Neural cell (in vitro differentiated cells): ENCODE measurements around the gene ATP6V1F. TPM values are rescaled to one million over a fixed set of nuclear protein-coding genes. Genes with fewer than 3 reads are reported as not detected.

ENCODE experiments used
- H2AFZ ChIP-seq: fragments of 200-600, 300-800 bp; sonication (generic), shearing (Covaris generic); 2 replicates; pipeline ENCODE4 v1.6.0; 2014; ENCODE audit warnings: low read depth, mild to moderate bottlenecking, antibody characterized with exemption, low read length, moderate library complexity
- H3F3A ChIP-seq: fragments of 200-600 bp; shearing (Covaris generic); 2 replicates; pipeline ENCODE4 v1.6.1; 2016; ENCODE audit warnings: mild to moderate bottlenecking, moderate library complexity, mixed read lengths, antibody characterized with exemption, low read length; ENCODE audit not compliant: insufficient read depth, poor library complexity, severe bottlenecking
- H3K27ac ChIP-seq: fragments of 200-600, 300-800 bp; sonication (generic), shearing (Covaris generic); 2 replicates; pipeline ENCODE4 v1.5.1; 2014; ENCODE audit warnings: mild to moderate bottlenecking, low read length, moderate library complexity
- H3K27me3 ChIP-seq: fragments of 300-800, 200-600 bp; sonication (generic), shearing (Covaris generic); 2 replicates; pipeline ENCODE4 v1.6.0; 2014; ENCODE audit warnings: mild to moderate bottlenecking, low read depth, low read length, moderate library complexity; ENCODE audit not compliant: insufficient read depth
- H3K36me3 ChIP-seq: fragments of 300-800, 200-600 bp; sonication (generic), shearing (Covaris generic); 2 replicates; pipeline ENCODE4 v1.5.1; 2014; ENCODE audit warnings: mild to moderate bottlenecking, antibody characterized with exemption, low read length, moderate library complexity; ENCODE audit not compliant: insufficient read depth
- H3K4me2 ChIP-seq: fragments of 300-800, 200-600 bp; sonication (generic), shearing (Covaris generic); 2 replicates; pipeline ENCODE4 v1.6.0; 2014; ENCODE audit warnings: mild to moderate bottlenecking, low read length
- H3K4me3 ChIP-seq: fragments of 300-800, 200-600 bp; sonication (generic), shearing (Covaris generic); 2 replicates; pipeline ENCODE4 v1.5.1; 2014; ENCODE audit warnings: mild to moderate bottlenecking, low read length, moderate library complexity
- H3K79me2 ChIP-seq: fragments of 200-600 bp; shearing (Covaris generic); replicated peaks from 2 replicates; pipeline ENCODE4 v1.6.0; 2014; ENCODE audit warnings: mild to moderate bottlenecking, low read length, moderate library complexity; ENCODE audit not compliant: insufficient read depth
- H3K9ac ChIP-seq: fragments of 300-800, 200-600 bp; sonication (generic), shearing (Covaris generic); 2 replicates; pipeline ENCODE4 v1.6.1; 2016; ENCODE audit warnings: mild to moderate bottlenecking, low read length, mixed read lengths
- H3K9me2 ChIP-seq: fragments of 200-600 bp; shearing (Covaris generic); 2 replicates; pipeline ENCODE4 v1.6.1; 2016; ENCODE audit warnings: mild to moderate bottlenecking, low read length, mixed read lengths; ENCODE audit not compliant: insufficient read depth
- H3K9me3 ChIP-seq: fragments of 200-600, 300-800 bp; sonication (generic), shearing (Covaris generic); 2 replicates; pipeline ENCODE4 v1.6.1; 2016; ENCODE audit warnings: mild to moderate bottlenecking, mixed run types, low read length, moderate library complexity, mixed read lengths
- H4K20me1 ChIP-seq: fragments of 200-600 bp; shearing (Covaris generic); 2 replicates; pipeline ENCODE4 v1.6.1; 2016; ENCODE audit warnings: mild to moderate bottlenecking, mixed run types; ENCODE audit not compliant: insufficient read depth
- EP300 ChIP-seq: fragments of 450-650 bp; conservative IDR thresholded peaks from 2 replicates; pipeline ENCODE4 v1.6.1; 2014; ENCODE audit warnings: antibody characterized with exemption, mild to moderate bottlenecking, moderate library complexity; ENCODE audit not compliant: poor library complexity, severe bottlenecking
- EZH2 ChIP-seq: fragments of 200-600, 300-800 bp; shearing (Covaris generic), sonication (generic); IDR thresholded peaks from 2 replicates; pipeline ENCODE4 v1.6.1; 2014; ENCODE audit warnings: antibody characterized with exemption, low read length, borderline replicate concordance, mild to moderate bottlenecking; ENCODE audit not compliant: insufficient read depth, poor library complexity, severe bottlenecking
- MXI1 ChIP-seq: fragments of 450-650 bp; conservative IDR thresholded peaks from 2 replicates; pipeline ENCODE4 v1.6.1; 2014; ENCODE audit warnings: antibody characterized with exemption, mild to moderate bottlenecking; ENCODE audit not compliant: poor library complexity, severe bottlenecking
- POLR2AphosphoS5 ChIP-seq: IDR thresholded peaks from 2 replicates; pipeline ENCODE4 v1.6.1; 2012
- RAD21 ChIP-seq: fragments of 450-650 bp; conservative IDR thresholded peaks from 2 replicates; pipeline ENCODE4 v1.6.1; 2014; ENCODE audit warnings: antibody characterized with exemption, mild to moderate bottlenecking, moderate library complexity
- SMC3 ChIP-seq: fragments of 450-650 bp; conservative IDR thresholded peaks from 2 replicates; pipeline ENCODE4 v1.6.1; 2014; ENCODE audit warnings: antibody characterized with exemption, mild to moderate bottlenecking, moderate library complexity; ENCODE audit not compliant: poor library complexity
- TAF1 ChIP-seq: IDR thresholded peaks from 2 replicates; pipeline ENCODE4 v1.6.1; 2012; ENCODE audit warnings: low read depth
- polyA plus RNA-seq: library from polyadenylated mRNA; depleted of rRNA; stranded (reverse); fragments of >200 nt; gene quantifications from 2 replicates; pipeline ENCODE4 v1.2.3, GENCODE V29; 2014
- TF ChIP-seq, protein P1 (sequence below): fragments of 450-650 bp; IDR thresholded peaks from 2 replicates; pipeline ENCODE4 v1.5.1; 2014; ENCODE audit warnings: antibody characterized with exemption, mild to moderate bottlenecking, moderate library complexity; ENCODE audit not compliant: poor library complexity, severe bottlenecking
- TF ChIP-seq, protein P2 (sequence below): IDR thresholded peaks from 2 replicates; pipeline ENCODE4 v1.6.1; 2012; ENCODE audit warnings: borderline replicate concordance

The ATP6V1F gene
- polyA plus RNA-seq, 1 donor from 2014 or later = 246 TPM

DNA sequence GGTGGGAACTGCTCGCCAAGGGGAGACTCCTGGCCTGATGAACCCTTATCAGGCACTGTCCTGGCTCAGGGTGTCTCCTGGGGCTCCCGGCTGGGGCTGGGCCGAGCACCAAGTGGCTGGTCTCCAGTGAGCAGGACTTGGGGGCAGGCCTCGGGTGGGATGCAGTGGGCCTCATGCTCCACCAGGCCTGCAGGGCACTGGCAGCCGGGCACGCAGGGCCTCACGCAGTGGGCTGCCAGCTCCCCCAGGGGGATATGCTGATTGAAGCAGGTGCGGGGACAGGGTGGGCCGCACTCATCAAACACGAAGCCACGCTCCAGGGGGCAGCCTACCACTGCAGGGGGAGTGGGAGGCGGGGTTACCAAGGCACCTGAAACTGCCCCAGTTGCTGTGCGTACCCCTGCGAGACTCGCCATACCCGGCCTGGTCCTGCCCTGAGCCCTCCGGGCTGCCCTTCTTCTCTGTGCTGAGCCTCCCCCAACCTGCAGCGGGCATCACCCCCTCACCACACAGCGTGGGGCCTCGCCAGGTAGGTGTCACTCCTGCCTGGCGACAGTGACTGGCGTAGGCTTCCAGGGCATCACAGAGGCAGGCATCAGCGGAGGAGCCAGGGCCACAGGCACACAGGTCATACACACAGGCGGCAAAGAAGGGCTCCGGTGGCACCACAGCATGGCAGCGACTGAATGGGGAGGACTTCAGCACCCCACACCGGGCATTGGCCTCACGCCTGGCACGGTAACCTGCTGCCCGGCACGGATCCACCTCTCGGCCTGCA, 14.5 kb downstream of the ATP6V1F start:
- no peak overlapping the region for H3K4me2 ChIP-seq
- no peaks in the 10 kb centered on the region for H3K9me3 ChIP-seq
- H3K4me3 ChIP-seq = no peak overlapping the region
- no peaks in the 10 kb centered on the region for H3K27me3 ChIP-seq
- H3K79me2 ChIP-seq = no peaks in the 10 kb centered on the region
- H3F3A ChIP-seq = no peaks in the 10 kb centered on the region
- no peaks in the 10 kb centered on the region for H3K9me2 ChIP-seq
- no peak overlapping the region for H3K27ac ChIP-seq
- H3K9ac ChIP-seq = no peak overlapping the region
- H2AFZ ChIP-seq = no peak overlapping the region
- no peaks in the 10 kb centered on the region for H4K20me1 ChIP-seq
- TF ChIP-seq RAD21 (no peak), POLR2AphosphoS5 (no peak), EZH2 (no peak), TAF1 (no peak), MXI1 (no peak), SMC3 (no peak), EP300 (no peak)
- TF ChIP-seq, protein P1, sequence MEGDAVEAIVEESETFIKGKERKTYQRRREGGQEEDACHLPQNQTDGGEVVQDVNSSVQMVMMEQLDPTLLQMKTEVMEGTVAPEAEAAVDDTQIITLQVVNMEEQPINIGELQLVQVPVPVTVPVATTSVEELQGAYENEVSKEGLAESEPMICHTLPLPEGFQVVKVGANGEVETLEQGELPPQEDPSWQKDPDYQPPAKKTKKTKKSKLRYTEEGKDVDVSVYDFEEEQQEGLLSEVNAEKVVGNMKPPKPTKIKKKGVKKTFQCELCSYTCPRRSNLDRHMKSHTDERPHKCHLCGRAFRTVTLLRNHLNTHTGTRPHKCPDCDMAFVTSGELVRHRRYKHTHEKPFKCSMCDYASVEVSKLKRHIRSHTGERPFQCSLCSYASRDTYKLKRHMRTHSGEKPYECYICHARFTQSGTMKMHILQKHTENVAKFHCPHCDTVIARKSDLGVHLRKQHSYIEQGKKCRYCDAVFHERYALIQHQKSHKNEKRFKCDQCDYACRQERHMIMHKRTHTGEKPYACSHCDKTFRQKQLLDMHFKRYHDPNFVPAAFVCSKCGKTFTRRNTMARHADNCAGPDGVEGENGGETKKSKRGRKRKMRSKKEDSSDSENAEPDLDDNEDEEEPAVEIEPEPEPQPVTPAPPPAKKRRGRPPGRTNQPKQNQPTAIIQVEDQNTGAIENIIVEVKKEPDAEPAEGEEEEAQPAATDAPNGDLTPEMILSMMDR = no peak
- TF ChIP-seq, protein P2, sequence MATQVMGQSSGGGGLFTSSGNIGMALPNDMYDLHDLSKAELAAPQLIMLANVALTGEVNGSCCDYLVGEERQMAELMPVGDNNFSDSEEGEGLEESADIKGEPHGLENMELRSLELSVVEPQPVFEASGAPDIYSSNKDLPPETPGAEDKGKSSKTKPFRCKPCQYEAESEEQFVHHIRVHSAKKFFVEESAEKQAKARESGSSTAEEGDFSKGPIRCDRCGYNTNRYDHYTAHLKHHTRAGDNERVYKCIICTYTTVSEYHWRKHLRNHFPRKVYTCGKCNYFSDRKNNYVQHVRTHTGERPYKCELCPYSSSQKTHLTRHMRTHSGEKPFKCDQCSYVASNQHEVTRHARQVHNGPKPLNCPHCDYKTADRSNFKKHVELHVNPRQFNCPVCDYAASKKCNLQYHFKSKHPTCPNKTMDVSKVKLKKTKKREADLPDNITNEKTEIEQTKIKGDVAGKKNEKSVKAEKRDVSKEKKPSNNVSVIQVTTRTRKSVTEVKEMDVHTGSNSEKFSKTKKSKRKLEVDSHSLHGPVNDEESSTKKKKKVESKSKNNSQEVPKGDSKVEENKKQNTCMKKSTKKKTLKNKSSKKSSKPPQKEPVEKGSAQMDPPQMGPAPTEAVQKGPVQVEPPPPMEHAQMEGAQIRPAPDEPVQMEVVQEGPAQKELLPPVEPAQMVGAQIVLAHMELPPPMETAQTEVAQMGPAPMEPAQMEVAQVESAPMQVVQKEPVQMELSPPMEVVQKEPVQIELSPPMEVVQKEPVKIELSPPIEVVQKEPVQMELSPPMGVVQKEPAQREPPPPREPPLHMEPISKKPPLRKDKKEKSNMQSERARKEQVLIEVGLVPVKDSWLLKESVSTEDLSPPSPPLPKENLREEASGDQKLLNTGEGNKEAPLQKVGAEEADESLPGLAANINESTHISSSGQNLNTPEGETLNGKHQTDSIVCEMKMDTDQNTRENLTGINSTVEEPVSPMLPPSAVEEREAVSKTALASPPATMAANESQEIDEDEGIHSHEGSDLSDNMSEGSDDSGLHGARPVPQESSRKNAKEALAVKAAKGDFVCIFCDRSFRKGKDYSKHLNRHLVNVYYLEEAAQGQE = no peak
- H3K36me3 ChIP-seq = no peaks in the 10 kb centered on the region

DNA sequence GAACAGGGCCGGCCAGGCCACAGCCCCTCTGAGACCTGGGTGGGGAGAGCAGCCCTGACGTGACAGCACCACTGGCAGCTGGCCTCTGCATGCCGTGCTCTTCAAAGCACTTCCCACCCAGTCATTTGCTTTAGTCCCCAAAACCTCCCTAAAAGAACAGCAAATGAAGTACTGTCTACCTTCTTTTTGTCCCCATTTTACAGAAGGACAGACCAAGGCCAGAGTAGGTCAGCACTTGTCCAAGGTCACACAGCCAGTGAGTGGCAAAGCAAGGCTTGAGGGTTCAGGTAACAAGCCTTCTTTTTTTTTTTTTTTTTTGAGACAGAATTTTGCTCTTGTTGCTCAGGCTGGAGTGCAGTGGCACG, 15.1 kb downstream of the ATP6V1F start:
- H3K4me3 ChIP-seq = no peak overlapping the region
- H3K36me3 ChIP-seq = no peaks in the 10 kb centered on the region
- H3K27ac ChIP-seq = no peak overlapping the region
- no peaks in the 10 kb centered on the region for H3F3A ChIP-seq
- no peak overlapping the region for H3K9ac ChIP-seq
- H3K27me3 ChIP-seq = no peaks in the 10 kb centered on the region
- TF ChIP-seq EZH2 (no peak), POLR2AphosphoS5 (no peak), EP300 (no peak), SMC3 (no peak)
- no peaks in the 10 kb centered on the region for H3K9me2 ChIP-seq
- no peaks in the 10 kb centered on the region for H4K20me1 ChIP-seq
- H3K79me2 ChIP-seq = no peaks in the 10 kb centered on the region
- no peak overlapping the region for H2AFZ ChIP-seq
- H3K4me2 ChIP-seq = no peak overlapping the region
- H3K9me3 ChIP-seq = no peaks in the 10 kb centered on the region
